ENCODE results near the gene TMEM220.

Gene TMEM220

DNA sequence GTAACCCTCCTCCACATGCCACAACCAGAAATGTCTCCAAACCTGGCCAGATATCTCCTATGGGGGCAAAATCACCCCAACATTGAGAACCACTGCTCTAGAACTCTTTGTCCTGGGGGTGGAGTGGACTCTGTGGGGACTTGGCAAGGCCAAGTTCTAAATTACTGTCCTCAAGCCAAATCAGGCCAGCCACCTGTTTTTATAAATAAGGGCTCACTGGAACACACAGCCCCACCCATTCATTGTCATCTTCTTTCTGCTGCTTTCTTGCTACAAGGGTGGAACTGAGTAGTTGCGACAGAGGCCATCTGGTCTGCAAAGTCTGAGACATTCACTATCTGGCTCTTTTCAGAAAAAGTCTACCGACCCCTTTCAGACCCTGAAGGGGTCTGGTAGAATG, 26.8 kb upstream of the TMEM220 start:
- no peak for DNase-seq
- in situ Hi-C loops (cut with HindIII; ENCODE audit: low pct_ligation_motif_present, low pct_unique_long_range_greater_than_20kb, low sequenced_read_pairs), result no loop called here

DNA sequence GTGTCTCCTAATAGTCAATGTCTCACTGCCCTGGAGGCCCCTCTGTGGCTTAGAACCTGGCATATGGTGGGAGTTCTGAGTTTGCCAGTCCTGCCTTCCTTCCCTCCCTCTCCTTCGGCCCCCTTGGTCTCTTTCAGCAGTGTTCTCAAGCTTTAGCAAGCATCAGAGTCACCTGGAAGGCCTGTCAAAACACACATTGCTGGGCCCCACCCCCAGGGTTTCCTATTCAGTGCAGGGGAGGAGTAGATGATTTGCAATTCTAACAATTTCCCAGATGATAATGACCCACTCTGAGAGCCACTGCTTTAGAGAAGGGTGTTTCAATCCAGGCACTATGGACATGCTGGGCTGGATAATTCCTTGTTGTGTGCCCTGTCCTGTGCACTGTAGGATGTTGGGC, 26.4 kb upstream of the TMEM220 start:
- in situ Hi-C loops (cut with HindIII; ENCODE audit: low pct_ligation_motif_present, low pct_unique_long_range_greater_than_20kb, low sequenced_read_pairs), result no loop called here
- DNase-seq, result no peak

DNA sequence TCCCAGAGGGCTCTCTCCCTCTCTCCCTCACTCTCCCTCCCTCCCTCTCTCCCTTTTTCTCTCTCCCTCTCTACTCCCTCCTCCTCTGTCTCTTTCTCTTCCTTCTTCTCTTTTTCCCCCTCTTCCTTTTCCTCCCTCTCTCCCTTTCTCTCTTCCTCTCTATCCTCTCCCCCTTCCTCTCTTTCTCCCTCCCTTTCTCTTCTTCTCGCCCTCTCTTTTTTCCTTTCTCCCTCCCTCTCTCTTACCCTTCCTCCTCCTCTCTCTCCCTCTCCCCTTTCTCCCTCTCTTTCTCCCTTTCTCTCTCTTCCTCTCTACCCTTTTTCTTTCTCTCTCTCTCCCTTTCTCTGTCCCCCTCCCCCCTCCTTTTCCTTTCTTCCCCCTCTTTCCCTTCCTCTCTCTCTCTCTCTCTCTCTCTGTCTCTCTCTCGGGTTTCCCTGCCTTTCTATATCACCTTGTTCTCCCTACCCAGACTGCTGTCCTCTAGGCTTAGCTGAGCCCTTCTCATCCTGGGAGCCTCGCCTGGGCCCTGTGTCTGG, 25.8 kb upstream of the TMEM220 start:
- in situ Hi-C loops (cut with HindIII; ENCODE audit: low pct_ligation_motif_present, low pct_unique_long_range_greater_than_20kb, low sequenced_read_pairs), result no loop called here
- DNase-seq, result no peak

DNA sequence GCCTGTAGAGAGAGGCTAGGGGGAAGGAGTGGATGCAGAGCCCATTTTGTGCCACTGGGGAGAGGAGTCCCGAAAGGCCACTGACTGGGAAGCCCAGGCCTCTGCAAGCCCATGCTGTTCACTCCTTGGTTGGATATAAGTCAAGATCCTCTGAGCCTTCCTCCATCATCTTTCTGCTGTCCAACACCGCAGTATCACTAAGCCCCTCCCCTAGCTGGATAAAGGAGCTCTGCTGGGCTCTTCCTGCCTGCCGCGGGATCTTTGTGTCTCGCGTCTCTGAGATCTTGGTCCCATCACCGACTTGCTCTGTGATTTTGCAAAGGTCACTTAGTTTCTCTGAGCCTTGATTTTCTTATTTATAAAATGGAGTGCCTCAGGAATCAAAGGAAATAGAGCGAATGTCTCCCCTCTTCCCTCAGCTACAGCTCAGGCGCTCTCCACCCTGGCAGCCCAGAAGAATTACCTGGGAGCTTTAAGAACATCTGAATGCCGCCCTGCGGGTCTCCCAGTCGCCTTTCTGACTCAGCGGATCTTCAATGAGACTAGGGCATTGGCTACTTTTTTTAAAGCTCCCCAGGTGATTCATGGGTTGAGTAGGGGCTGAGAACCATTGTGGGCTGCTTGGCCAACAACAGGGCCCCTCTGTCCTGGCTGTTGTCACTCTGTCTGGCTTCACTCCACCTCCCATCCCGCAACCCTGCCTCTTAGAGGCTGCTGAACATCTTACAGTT, 25.2 kb upstream of the TMEM220 start:
- no peak for DNase-seq
- in situ Hi-C loops (cut with HindIII; ENCODE audit: low pct_ligation_motif_present, low pct_unique_long_range_greater_than_20kb, low sequenced_read_pairs), result no loop called here

DNA sequence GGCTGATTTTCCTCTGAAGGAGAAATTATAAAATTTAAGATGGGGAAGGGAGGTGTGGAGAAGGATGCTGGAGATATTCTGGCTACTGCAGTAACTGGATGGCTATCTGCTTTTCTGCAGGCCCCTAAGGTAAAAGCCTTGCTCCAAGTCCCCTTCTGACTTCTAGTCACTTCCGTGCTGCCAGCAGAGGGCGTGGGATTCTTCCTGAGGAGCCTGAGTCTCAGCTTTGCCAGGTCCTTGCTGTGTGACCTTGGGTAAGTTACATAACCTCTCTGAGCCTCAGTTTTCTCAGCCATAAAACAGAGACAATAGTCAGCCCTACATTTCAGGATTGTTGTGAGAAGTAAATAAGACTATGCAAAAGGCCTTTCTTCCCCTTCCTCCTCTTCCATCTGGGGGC, 24.3 kb upstream of the TMEM220 start:
- in situ Hi-C loops (cut with HindIII; ENCODE audit: low pct_ligation_motif_present, low pct_unique_long_range_greater_than_20kb, low sequenced_read_pairs), result no loop called here
- peak; percentile 72 for DNase-seq

DNA sequence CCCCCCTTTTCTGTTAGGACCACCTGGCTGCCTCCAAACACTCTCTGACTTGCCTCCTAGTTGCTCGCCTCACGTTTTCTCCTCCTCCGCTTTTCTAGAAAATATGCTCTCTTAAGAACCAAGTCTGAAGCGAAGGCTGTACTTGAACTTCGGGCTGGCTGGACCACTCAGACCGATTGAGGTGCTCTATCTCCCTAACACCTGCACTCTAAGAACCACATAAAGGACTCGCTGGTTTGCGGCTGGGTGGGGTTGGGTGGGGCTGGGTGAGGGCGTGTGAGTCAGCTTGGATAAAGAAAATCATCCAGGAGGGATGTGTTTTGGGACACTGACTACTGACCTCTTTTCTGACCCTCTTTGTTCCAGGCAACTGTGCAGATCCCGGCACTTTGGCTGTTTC, 22.9 kb upstream of the TMEM220 start:
- DNase-seq, result no peak
- in situ Hi-C loops (cut with HindIII; ENCODE audit: low pct_ligation_motif_present, low pct_unique_long_range_greater_than_20kb, low sequenced_read_pairs), result no loop called here

DNA sequence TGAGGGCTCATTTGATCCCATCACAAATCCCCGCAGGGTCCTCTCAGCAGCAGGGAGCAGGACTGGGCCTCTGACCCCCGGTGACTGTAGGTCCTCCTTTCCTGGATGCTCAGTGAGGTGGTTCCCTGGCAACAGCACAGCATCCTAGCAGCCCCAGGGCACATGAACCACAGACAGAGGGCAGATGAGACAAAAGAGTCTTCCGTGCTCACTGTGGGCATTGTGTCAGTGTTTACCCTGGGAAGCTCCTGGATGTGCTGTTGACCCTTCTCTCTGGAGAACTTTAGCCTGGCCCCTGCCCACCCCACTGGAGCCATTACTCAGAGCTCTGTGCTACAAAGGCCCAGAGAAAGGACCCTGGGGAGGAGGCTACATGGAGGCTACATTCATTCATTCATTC, 21.7 kb upstream of the TMEM220 start:
- in situ Hi-C loops (cut with HindIII; ENCODE audit: low pct_ligation_motif_present, low pct_unique_long_range_greater_than_20kb, low sequenced_read_pairs), result no loop called here
- DNase-seq, result no peak

DNA sequence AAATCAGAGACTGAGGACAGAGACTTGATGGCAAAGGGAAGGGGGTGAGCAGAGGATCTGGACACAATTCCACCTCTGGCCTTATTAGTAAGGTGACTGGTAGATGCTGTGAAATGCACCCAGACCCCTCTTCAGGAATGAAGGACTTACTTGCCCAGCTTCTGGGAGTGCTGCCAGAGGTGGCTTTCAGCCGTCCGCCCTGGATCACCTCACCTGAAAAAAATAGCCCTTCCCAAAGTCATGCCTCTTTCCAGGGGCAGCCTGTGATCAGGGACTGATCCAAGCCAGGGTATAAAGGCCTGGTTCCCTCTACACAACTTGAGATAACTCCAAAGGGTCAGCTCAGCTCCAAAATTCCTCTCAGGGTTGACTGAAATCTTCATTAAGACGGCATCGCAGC, 20.4 kb upstream of the TMEM220 start:
- in situ Hi-C loops (cut with HindIII; ENCODE audit: low pct_ligation_motif_present, low pct_unique_long_range_greater_than_20kb, low sequenced_read_pairs), result no loop called here
- DNase-seq, result no peak

DNA sequence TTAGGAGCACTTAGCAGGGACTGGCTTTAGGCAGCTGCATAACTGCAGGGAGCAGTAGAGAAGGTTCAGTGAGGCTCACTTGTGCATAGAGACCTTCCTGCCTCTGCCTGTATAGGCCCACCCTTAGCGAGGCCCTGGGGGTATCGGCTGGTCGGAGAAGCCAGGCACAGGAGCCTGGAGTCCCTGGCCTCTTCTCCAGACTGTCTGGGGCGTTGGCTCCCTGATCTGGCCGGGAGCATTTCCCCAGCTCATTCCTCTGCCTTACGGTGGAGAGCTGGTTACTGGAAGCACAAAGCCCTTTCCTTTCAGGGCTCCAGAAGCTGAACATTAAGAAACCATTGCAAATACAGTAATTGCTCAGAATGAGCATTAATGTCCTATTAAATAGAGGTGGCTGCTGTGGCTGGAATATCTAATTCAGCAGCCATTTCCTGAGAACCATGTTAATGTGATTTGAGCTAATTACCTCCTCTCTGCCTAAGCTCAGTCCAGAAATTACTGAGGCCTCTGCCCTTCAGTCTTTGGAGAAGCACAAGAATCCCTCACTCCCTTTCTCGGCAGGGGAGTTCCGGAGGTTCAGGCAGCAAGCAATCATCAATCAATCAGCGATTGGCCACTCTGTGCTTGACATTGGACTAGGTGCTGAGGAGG, 18.8 kb upstream of the TMEM220 start:
- in situ Hi-C loops (cut with HindIII; ENCODE audit: low pct_ligation_motif_present, low pct_unique_long_range_greater_than_20kb, low sequenced_read_pairs), result no loop called here
- DNase-seq, result no peak

DNA sequence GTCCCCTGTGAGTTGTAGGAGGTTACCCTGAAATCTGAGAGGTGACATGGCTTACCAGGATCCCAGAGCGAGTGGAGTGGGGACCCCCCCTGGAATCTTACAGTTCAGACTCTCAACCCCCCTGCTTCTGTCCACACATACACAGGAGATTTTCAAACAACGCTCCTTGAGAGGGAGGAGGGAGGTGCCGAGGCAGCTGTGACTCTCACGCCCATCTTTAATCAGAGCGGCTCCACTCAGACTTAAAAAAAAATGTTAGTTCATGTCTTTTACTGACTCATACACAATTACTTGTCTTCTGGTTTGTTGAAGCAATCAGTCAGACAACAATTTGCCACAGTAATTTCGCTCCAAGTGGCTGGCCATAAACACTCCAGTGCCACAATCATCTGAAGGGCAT, 15.4 kb upstream of the TMEM220 start:
- in situ Hi-C loops (cut with HindIII; ENCODE audit: low pct_ligation_motif_present, low pct_unique_long_range_greater_than_20kb, low sequenced_read_pairs), result no loop called here
- DNase-seq, result no peak

DNA sequence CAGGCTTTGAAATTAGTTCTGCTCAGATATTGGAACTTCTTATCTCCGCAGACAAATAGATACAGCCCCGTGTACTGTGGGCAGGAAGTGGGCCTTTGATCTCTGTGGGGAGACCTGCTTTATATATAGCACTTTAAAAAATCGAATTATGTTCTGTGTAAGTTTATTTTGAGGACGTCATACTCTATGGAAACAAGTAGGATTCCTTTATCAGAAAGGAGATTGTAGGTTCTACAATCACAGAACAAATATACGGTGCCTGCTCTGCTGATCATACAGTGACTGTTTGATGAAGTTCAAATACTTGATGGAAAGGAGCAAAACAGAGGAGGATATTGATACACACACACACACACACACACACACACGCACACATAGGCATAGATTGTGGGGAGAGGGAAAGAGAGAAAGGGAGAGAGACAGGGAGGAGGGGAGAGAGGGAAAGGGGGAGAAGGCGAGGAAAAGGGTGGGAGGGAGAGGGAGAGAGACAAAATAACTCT, 14.7 kb upstream of the TMEM220 start:
- DNase-seq, result no peak
- in situ Hi-C loops (cut with HindIII; ENCODE audit: low pct_ligation_motif_present, low pct_unique_long_range_greater_than_20kb, low sequenced_read_pairs), result no loop called here

DNA sequence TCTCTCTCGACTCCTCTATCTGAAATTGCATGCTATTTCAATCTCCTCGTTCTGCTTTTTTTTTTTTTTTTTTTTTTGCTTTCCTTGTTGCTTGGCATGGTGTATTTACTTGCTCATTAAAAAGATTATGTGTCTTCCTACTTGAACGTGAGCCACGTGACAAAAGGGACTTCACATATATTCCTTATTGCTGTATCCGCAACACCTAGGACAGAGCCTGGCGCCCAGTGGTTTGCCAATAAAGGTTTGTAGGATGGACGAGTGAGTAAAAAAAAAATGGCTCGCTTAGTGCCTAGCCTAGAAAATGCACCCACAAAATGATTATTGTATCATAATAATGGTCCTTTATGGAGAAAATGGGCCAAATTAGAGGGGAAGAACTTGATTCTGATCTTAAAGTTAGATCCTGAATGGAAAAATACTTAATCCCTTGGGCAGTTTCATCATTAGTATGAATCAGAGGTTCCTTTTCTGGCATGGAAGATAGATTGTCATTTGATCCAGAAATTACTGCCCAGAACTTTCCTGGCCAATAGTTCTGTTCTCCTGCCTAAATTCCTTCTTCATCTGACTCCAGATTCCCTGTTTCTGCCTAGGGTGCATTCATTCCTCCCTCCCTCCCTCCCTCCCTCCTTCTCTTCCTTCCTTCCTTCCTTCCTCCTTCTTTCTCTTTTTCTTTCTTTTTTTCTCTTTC, 13.6 kb upstream of the TMEM220 start:
- in situ Hi-C loops (cut with HindIII; ENCODE audit: low pct_ligation_motif_present, low pct_unique_long_range_greater_than_20kb, low sequenced_read_pairs), result no loop called here
- DNase-seq, result no peak

DNA sequence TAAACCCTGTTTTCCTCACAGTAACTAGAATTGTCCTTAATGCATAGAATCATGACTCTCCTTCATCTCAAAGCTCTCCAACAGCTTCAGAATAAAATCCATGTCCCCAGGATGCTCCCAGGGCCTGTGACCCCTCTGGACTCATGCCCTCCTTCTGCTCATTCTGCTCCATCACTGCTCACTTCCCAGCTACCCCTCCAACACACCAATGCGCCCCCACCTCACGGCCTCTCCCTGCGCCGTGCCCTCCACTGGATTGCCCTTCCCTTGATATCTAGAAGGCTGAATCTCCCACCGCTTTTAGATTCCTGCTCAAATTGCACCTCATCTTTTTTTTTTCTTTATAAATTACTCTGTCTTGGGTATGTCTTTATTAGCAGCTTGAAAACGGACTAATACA, 12.6 kb upstream of the TMEM220 start:
- no peak for DNase-seq
- in situ Hi-C loops (cut with HindIII; ENCODE audit: low pct_ligation_motif_present, low pct_unique_long_range_greater_than_20kb, low sequenced_read_pairs), result no loop called here

DNA sequence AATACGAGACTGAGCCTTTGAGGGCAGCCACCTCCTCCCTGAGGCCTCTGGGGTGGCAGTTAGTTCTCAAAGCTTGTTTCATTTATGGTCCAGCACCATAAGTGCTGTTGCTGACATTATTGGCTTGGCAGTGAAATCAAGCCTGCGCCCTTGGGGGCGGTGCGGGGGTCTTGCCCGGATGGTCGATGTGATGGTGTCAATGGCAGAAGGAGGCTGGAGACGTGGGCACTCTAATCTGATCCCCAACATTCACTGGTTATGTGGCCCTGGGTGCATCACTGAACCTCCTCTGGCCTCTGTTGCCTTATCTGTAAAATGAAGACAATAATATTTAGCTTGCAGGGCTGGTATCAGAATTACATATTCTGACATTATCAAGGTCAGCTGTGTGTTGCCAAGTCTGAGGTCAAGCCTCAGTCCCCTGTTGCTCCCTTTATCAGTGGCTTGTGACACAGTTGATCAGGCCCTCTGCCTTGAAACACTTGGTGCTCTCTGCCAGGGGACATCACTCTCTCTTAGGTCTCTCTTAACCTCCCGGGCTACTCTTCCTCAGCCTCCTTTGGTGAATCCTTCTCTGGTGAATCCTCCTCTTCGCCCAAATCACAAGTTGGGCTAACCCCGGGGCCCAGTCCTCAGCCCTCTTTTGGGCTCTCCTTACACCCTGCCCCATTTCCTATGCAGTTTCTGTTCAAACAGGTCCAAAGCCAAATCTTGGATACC, 11.8 kb upstream of the TMEM220 start:
- no peak for DNase-seq
- in situ Hi-C loops (cut with HindIII; ENCODE audit: low pct_ligation_motif_present, low pct_unique_long_range_greater_than_20kb, low sequenced_read_pairs), result no loop called here

DNA sequence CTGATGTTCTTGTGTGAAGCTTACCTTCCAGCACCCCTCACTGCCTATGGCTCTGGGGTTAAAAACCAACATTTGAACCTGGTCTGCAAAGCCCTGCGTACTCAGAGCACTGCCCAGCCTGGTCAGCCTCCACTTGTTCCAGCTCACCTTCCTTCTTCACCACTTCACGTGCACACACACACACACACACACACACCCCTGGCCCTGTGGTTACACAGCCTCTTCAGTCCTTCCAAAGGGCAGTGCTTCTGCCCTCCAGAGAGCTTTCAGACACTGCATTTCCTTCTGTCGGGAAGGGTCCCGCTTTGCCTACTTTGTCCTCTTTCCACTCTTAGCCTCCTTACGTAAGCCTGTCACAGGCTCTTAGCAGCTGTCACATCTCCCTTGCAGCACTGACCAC, 9.6 kb upstream of the TMEM220 start:
- no peak for DNase-seq
- in situ Hi-C loops (cut with HindIII; ENCODE audit: low pct_ligation_motif_present, low pct_unique_long_range_greater_than_20kb, low sequenced_read_pairs), result no loop called here

DNA sequence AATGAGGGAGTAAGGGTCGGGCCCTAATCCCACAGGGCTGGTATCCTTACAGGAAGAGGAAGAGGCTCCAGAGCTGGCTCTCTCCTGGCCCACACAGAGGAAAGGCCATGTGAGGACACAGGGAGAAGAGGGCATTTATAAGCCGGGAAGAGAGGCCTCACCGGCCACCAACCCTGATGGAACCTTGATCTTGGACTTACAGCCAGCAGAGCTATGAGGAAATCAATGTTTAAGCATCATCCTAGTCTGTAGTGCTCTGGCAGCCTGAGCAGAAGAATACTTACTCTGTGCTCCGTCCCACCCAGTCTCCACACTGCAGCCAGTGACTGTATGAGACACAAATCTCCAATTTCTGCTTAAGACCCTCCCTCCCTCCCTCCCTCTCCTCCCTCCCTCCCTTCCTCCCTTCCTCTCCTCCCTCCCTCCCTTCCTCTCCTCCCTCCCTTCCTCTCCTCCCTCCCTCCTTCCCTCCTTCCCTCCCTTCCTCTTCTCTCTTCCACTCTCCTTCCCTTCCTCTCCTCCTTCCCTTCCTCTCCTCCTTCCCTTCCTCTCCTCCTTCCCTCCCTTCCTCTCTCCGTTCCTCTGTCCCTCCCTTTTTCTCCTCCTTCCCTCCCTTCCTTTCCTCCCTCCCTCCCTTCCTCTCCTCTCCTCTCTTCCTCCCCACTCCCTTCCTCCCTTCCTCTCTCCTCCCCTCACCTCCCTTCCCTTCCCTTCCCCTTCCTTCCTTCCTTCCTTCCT, 8.9 kb upstream of the TMEM220 start:
- in situ Hi-C loops (cut with HindIII; ENCODE audit: low pct_ligation_motif_present, low pct_unique_long_range_greater_than_20kb, low sequenced_read_pairs), result no loop called here
- DNase-seq, result no peak

DNA sequence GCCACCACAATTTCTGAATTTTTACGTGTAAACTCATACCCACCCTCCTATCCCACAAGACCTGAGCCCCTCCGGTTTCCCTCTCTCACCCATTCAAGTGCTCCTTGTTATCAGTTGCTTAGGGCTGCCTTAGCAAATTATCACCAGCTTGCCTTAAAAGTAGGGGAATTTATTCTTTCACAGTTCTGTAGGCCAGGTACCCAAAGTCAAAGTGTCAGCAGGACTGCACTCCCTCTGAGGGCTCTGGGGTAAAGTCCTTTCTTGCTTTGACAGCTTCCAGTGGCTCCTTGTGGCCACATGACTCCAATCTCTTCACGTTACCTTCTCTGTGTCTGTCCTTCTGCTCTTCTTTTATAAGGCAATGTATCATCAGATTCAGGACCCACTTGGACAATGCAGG, 7.9 kb upstream of the TMEM220 start:
- in situ Hi-C loops (cut with HindIII; ENCODE audit: low pct_ligation_motif_present, low pct_unique_long_range_greater_than_20kb, low sequenced_read_pairs), result no loop called here

DNA sequence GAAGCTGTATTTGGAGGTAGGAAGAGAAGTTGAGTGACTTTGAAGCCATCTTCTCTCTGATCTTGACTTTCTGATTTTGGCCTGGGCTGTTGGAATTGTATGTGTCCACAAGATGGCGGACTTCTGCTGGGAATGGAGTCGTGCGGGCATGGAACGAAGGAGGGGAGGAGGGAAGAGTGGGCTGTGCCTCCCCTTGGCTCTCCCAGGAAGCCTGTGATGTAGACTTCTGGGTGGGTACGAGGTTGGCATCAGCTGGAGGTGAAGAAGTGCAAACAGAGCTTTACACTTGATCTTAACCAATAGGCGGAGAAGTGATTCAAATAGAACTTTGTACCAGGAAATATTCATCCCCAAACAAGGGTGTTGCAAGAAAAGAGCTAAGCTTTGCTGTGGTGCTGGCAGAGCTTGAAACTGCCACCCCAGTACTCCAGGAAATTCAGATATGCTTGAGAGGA, 7.4 kb upstream of the TMEM220 start:
- in situ Hi-C loops (cut with HindIII; ENCODE audit: low pct_ligation_motif_present, low pct_unique_long_range_greater_than_20kb, low sequenced_read_pairs), result no loop called here
- peak; percentile 67 for DNase-seq

More for the DNA sequence above, 7.9 kb upstream of the TMEM220 start:
- no peak for DNase-seq

Measured in ACHN (cell line).